ENCODE data around the gene TRAF1.

TRAF1 gene

GRCh38 chr9:120942186-120943001 lies 15.8 kb upstream of the TRAF1 start:
- H3K27me3 ChIP-seq (ENCODE audit: insufficient read depth, low read length), result no peaks in the 10 kb centered on the region
- no peak overlapping the region for H3K4me2 ChIP-seq (ENCODE audit: low read length)
- no peak overlapping the region for H3K9ac ChIP-seq (ENCODE audit: low read length)
- no peaks in the 10 kb centered on the region for H3K9me3 ChIP-seq (ENCODE audit: low read length)
- no peaks in the 10 kb centered on the region for H3K9me2 ChIP-seq (ENCODE audit: low read depth, low read length)
- H3K36me3 ChIP-seq (ENCODE audit: insufficient read depth, low read length), result no peaks in the 10 kb centered on the region
- H3K79me2 ChIP-seq (ENCODE audit: insufficient read depth, low read length), result no peaks in the 10 kb centered on the region
- peaks cover 10% of the 10 kb centered on the region for H3K4me1 ChIP-seq (ENCODE audit: insufficient read depth, low read length, severe bottlenecking)
- H4K20me1 ChIP-seq (ENCODE audit: insufficient read depth, low read length), result no peaks in the 10 kb centered on the region
- H2AFZ ChIP-seq (ENCODE audit: low read length), result no peak overlapping the region
- no peak overlapping the region for H3K27ac ChIP-seq (ENCODE audit: low read depth, low read length, poor library complexity, severe bottlenecking)
- no peak overlapping the region for H3K4me3 ChIP-seq (ENCODE audit: low read depth, low read length, poor library complexity, severe bottlenecking)
- TF ChIP-seq EZH2 (IDR thresholded peaks at IDR 0.05; ENCODE audit: borderline replicate concordance, low read length) (no peak), CTCF (IDR thresholded peaks at IDR 0.05; ENCODE audit: low read length) (no peak)
- H3F3A ChIP-seq (ENCODE audit: insufficient read depth, low read length), result no peaks in the 10 kb centered on the region

- Histone ChIP-seq H4K20me1 (ENCODE audit: insufficient read depth, low read length) (no peaks in the 10 kb centered on the region), H3K9me3 (ENCODE audit: low read length) (no peaks in the 10 kb centered on the region), H3K4me1 (ENCODE audit: insufficient read depth, low read length, severe bottlenecking) (peaks cover 20% of the 10 kb centered on the region), H3K9me2 (ENCODE audit: low read depth, low read length) (no peaks in the 10 kb centered on the region), H3K27me3 (ENCODE audit: insufficient read depth, low read length) (no peaks in the 10 kb centered on the region), H3K4me3 (ENCODE audit: low read depth, low read length, poor library complexity, severe bottlenecking) (no peak overlapping the region), H2AFZ (ENCODE audit: low read length) (no peak overlapping the region), H3K79me2 (ENCODE audit: insufficient read depth, low read length) (no peaks in the 10 kb centered on the region), H3K9ac (ENCODE audit: low read length) (no peak overlapping the region), H3F3A (ENCODE audit: insufficient read depth, low read length) (no peaks in the 10 kb centered on the region), H3K4me2 (ENCODE audit: low read length) (no peak overlapping the region), H3K27ac (ENCODE audit: low read depth, low read length, poor library complexity, severe bottlenecking) (no peak overlapping the region), H3K36me3 (ENCODE audit: insufficient read depth, low read length) (no peaks in the 10 kb centered on the region)
- TF ChIP-seq EZH2 (IDR thresholded peaks at IDR 0.05; ENCODE audit: borderline replicate concordance, low read length) (no peak), CTCF (IDR thresholded peaks at IDR 0.05; ENCODE audit: low read length) (no peak)
These were observed 14.6 kb upstream of the TRAF1 start for GRCh38 chr9:120941046-120941770.

GRCh38 chr9:120940573-120940972 lies 14.0 kb upstream of the TRAF1 start:
- Histone ChIP-seq H3K4me1 (ENCODE audit: insufficient read depth, low read length, severe bottlenecking) (peaks cover 26% of the 10 kb centered on the region), H3K9ac (ENCODE audit: low read length) (no peak overlapping the region), H4K20me1 (ENCODE audit: insufficient read depth, low read length) (no peaks in the 10 kb centered on the region), H3K4me3 (ENCODE audit: low read depth, low read length, poor library complexity, severe bottlenecking) (no peak overlapping the region), H3K4me2 (ENCODE audit: low read length) (no peak overlapping the region), H3K36me3 (ENCODE audit: insufficient read depth, low read length) (no peaks in the 10 kb centered on the region), H3K27ac (ENCODE audit: low read depth, low read length, poor library complexity, severe bottlenecking) (no peak overlapping the region), H3K9me2 (ENCODE audit: low read depth, low read length) (no peaks in the 10 kb centered on the region), H3K27me3 (ENCODE audit: insufficient read depth, low read length) (no peaks in the 10 kb centered on the region), H2AFZ (ENCODE audit: low read length) (no peak overlapping the region), H3K9me3 (ENCODE audit: low read length) (no peaks in the 10 kb centered on the region), H3K79me2 (ENCODE audit: insufficient read depth, low read length) (no peaks in the 10 kb centered on the region), H3F3A (ENCODE audit: insufficient read depth, low read length) (no peaks in the 10 kb centered on the region)
- TF ChIP-seq EZH2 (IDR thresholded peaks at IDR 0.05; ENCODE audit: borderline replicate concordance, low read length), result no peak
- no peak for TF ChIP-seq CTCF (IDR thresholded peaks at IDR 0.05; ENCODE audit: low read length)

All from OCI-LY1 (cell line).